GM23338 (cell line): Measurements from ENCODE around the gene CAPZB. TPM values are rescaled to one million over a fixed set of nuclear protein-coding genes. Genes with fewer than 3 reads are reported as not detected.

ENCODE experiments used
- ATAC-seq: fragments of 200-7000 bp; cut with Tn5 transposase; 3 replicates; pipeline ENCODE4 v1.9.1; 2020
- DNase-seq: peaks from one replicate; pipeline ENCODE4 v3.0.0-alpha.2; 2015; ENCODE audit warnings: low spot score
- H2AFZ ChIP-seq: fragments of 200-600 bp; sonication (generic); 2 replicates; pipeline ENCODE4 v1.8.0; 2016; ENCODE audit warnings: antibody characterized with exemption, mild to moderate bottlenecking, moderate library complexity
- H3F3A ChIP-seq: fragments of 200-600 bp; sonication (generic); replicated peaks from 2 replicates; pipeline ENCODE4 v1.8.0; 2017; ENCODE audit warnings: antibody characterized with exemption, mixed run types, low read depth
- H3K27ac ChIP-seq: fragments of 200-600 bp; sonication (generic); 2 replicates; pipeline ENCODE4 v1.6.1; 2016; ENCODE audit warnings: low read depth
- H3K27me3 ChIP-seq: fragments of 200-600 bp; sonication (generic); 2 replicates; pipeline ENCODE4 v1.8.0; 2016; ENCODE audit warnings: mild to moderate bottlenecking, mixed run types, moderate library complexity; ENCODE audit not compliant: insufficient read depth
- H3K36me3 ChIP-seq: fragments of 200-600 bp; sonication (generic); 2 replicates; pipeline ENCODE4 v1.8.0; 2016; ENCODE audit warnings: mild to moderate bottlenecking; ENCODE audit not compliant: insufficient read depth
- H3K4me1 ChIP-seq: fragments of 200-600 bp; sonication (generic); 2 replicates; pipeline ENCODE4 v1.8.0; 2016; ENCODE audit warnings: mild to moderate bottlenecking, moderate library complexity; ENCODE audit not compliant: insufficient read depth
- H3K4me2 ChIP-seq: fragments of 200-600 bp; sonication (generic); 2 replicates; pipeline ENCODE4 v1.7.1; 2017; ENCODE audit warnings: mixed run types
- H3K4me3 ChIP-seq: fragments of 200-600 bp; sonication (generic); 2 replicates; pipeline ENCODE4 v1.6.1; 2016; ENCODE audit warnings: mixed run types
- H3K79me2 ChIP-seq: fragments of 200-600 bp; sonication (generic); replicated peaks from 2 replicates; pipeline ENCODE4 v1.8.0; 2017; ENCODE audit warnings: mild to moderate bottlenecking; ENCODE audit not compliant: insufficient read depth
- H3K9me2 ChIP-seq: fragments of 200-600 bp; sonication (generic); 2 replicates; pipeline ENCODE4 v1.8.0; 2017; ENCODE audit not compliant: insufficient read depth
- H4K20me1 ChIP-seq: fragments of 200-600 bp; sonication (generic); replicated peaks from 2 replicates; pipeline ENCODE4 v1.8.0; 2017; ENCODE audit warnings: mild to moderate bottlenecking; ENCODE audit not compliant: insufficient read depth
- H3K27ac Mint-ChIP-seq: 2 replicates; pipeline ENCODE4 v1.8.0; 2020; ENCODE audit warnings: inconsistent platforms, mild to moderate bottlenecking, moderate library complexity, mixed read lengths
- H3K27me3 Mint-ChIP-seq: 3 replicates; pipeline ENCODE4 v1.8.0; 2022; ENCODE audit warnings: low read depth, mild to moderate bottlenecking, moderate library complexity, mixed read lengths, inconsistent platforms; ENCODE audit not compliant: insufficient read depth, poor library complexity
- H3K36me3 Mint-ChIP-seq: 3 replicates; pipeline ENCODE4 v1.8.0; 2021; ENCODE audit warnings: low read depth, mild to moderate bottlenecking, inconsistent platforms, moderate library complexity, mixed read lengths
- H3K4me1 Mint-ChIP-seq: 3 replicates; pipeline ENCODE4 v1.8.0; 2020; ENCODE audit warnings: mild to moderate bottlenecking, inconsistent platforms, mixed read lengths
- H3K4me3 Mint-ChIP-seq: 3 replicates; pipeline ENCODE4 v1.8.0; 2021; ENCODE audit warnings: moderate library complexity, mild to moderate bottlenecking, inconsistent platforms, mixed read lengths
- H3K9me3 Mint-ChIP-seq: 3 replicates; pipeline ENCODE4 v1.8.0; 2020; ENCODE audit warnings: moderate library complexity, mild to moderate bottlenecking, inconsistent platforms, mixed read lengths
- CREB1 ChIP-seq: fragments of 250-450 bp; sonication (Bioruptor Pico); IDR thresholded peaks from 2 replicates; pipeline ENCODE4 v1.5.0; 2020; ENCODE audit warnings: low read depth, mild to moderate bottlenecking, moderate library complexity
- CTCF ChIP-seq, 2 experiments: fragments of 200-600 bp in 1 of 2; sonication (generic) in 1 of 2; conservative IDR thresholded peaks; 2 replicates each; pipeline versions ENCODE4 v1.5.1 to v1.6.1; 2016 to 2017; ENCODE audit warnings: antibody characterized with exemption in 2 of 2, low read depth in 2 of 2, mild to moderate bottlenecking in 2 of 2, moderate library complexity in 1 of 2
- ETS1 ChIP-seq: IDR thresholded peaks from 2 replicates; pipeline ENCODE4 v1.6.1; 2016; ENCODE audit warnings: antibody characterized with exemption
- EZH2 ChIP-seq: fragments of 200-600 bp; sonication (generic); IDR thresholded peaks from one replicate; pipeline ENCODE4 v1.8.0; 2017; ENCODE audit warnings: antibody characterized with exemption, mild to moderate bottlenecking, low read depth; ENCODE audit not compliant: unreplicated experiment
- EZH2phosphoT487 ChIP-seq: fragments of 200-600 bp; sonication (generic); IDR thresholded peaks from one replicate; pipeline ENCODE4 v1.8.1; 2018; ENCODE audit warnings: antibody characterized with exemption; ENCODE audit not compliant: unreplicated experiment
- JUNB ChIP-seq: IDR thresholded peaks from one replicate; pipeline ENCODE4 v1.6.1; 2016; ENCODE audit warnings: antibody characterized with exemption; ENCODE audit not compliant: unreplicated experiment
- NANOG ChIP-seq: IDR thresholded peaks from 2 replicates; pipeline ENCODE4 v1.6.1; 2016; ENCODE audit warnings: antibody characterized with exemption, borderline replicate concordance
- POLR2AphosphoS5 ChIP-seq: IDR thresholded peaks from 2 replicates; pipeline ENCODE4 v1.6.1; 2016; ENCODE audit warnings: antibody characterized with exemption, low read depth
- REST ChIP-seq: IDR thresholded peaks from one replicate; pipeline ENCODE4 v1.6.1; 2018; ENCODE audit warnings: antibody characterized with exemption; ENCODE audit not compliant: unreplicated experiment
- STAT1 ChIP-seq: IDR thresholded peaks from one replicate; pipeline ENCODE4 v1.6.1; 2016; ENCODE audit warnings: antibody characterized with exemption; ENCODE audit not compliant: unreplicated experiment
- ZNF114 ChIP-seq: fragments of 250-450 bp; sonication (Bioruptor Pico); IDR thresholded peaks from 2 replicates; pipeline ENCODE4 v1.5.0; 2020; ENCODE audit warnings: mild to moderate bottlenecking, moderate library complexity
- ZNF331 ChIP-seq: fragments of 250-450 bp; sonication (Bioruptor Pico); IDR thresholded peaks from 2 replicates; pipeline ENCODE4 v1.5.0; 2020; ENCODE audit warnings: low read depth, mild to moderate bottlenecking, moderate library complexity
- ZNF462 ChIP-seq: fragments of 250-450 bp; sonication (Bioruptor Pico); IDR thresholded peaks from 2 replicates; pipeline ENCODE4 v1.5.0; 2020; ENCODE audit warnings: mild to moderate bottlenecking, moderate library complexity
- polyA plus RNA-seq: library from polyadenylated mRNA; unstranded; fragments of >200 nt; fragmentation: Nextera tagmentation; extraction: Ambion mirVana; gene quantifications from 2 replicates; pipeline ENCODE4 v1.2.1, GENCODE V29; 2016
- total RNA-seq: library from RNA; depleted of rRNA; stranded (reverse); fragments of >200 nt; shearing (Covaris generic); gene quantifications from 2 replicates; pipeline ENCODE4 v1.2.3, GENCODE V29; 2014

CAPZB gene
- total and polyA plus RNA-seq, 2 experiments from 2014 or later, result 195 to 348 TPM

- peaks cover 56% of the 10 kb centered on the region for H3K4me1 ChIP-seq
- Mint-ChIP-seq H3K36me3 (peaks cover 42% of the 10 kb centered on the region), H3K27me3 (peaks cover 14% of the 10 kb centered on the region), H3K9me3 (no peaks in the 10 kb centered on the region), H3K4me3 (peak overlapping the region; percentile 12), H3K4me1 (peaks cover 87% of the 10 kb centered on the region), H3K27ac (peak overlapping the region; percentile 42; the same call in 1 of the 2 replicates)
- H3K36me3 ChIP-seq, result no peaks in the 10 kb centered on the region
- ATAC-seq, result peak; percentile 21
- no peaks in the 10 kb centered on the region for H3K27me3 ChIP-seq
- peaks cover 75% of the 10 kb centered on the region for H4K20me1 ChIP-seq
- H3K27ac ChIP-seq, result no peak overlapping the region
- DNase-seq, result no peak
- no peak overlapping the region for H2AFZ ChIP-seq
- TF ChIP-seq POLR2AphosphoS5, result no peak
- no peak for TF ChIP-seq ZNF331
- TF ChIP-seq STAT1, result no peak
- no peak for TF ChIP-seq JUNB
- no peak for TF ChIP-seq ETS1
- TF ChIP-seq CREB1 (CRISPR knock-in tag), result no peak
- no peak for TF ChIP-seq NANOG
- TF ChIP-seq ZNF114 (CRISPR knock-in tag), result no peak
- TF ChIP-seq EZH2, result no peak
- no peak for TF ChIP-seq ZNF462 (CRISPR knock-in tag)
- TF ChIP-seq REST, result no peak
- TF ChIP-seq CTCF (conservative IDR thresholded peaks at IDR 0.05; ENCODE audit: low read depth in 2 of 2), result no peak
- no peak for TF ChIP-seq EZH2phosphoT487
- H3K4me2 ChIP-seq, result peak overlapping the region; percentile 93
- peaks cover 98% of the 10 kb centered on the region for H3K79me2 ChIP-seq
- H3F3A ChIP-seq, result 0 out of 2 replicates have a peak, but pooled peaks cover 7% of the 10 kb centered on the region
- H3K9me2 ChIP-seq, result no peaks in the 10 kb centered on the region
- 0 out of 2 replicates have a peak overlapping the region, but pooled peaks have one; percentile 20 for H3K4me3 ChIP-seq
These were observed 5.8 kb downstream of the CAPZB start for GRCh38 chr1:19479351-19480120.
